Measurements from ENCODE around the gene ZHX3. TPM values are rescaled to one million over a fixed set of nuclear protein-coding genes. Genes with fewer than 3 reads are reported as not detected.

The ZHX3 gene
- total and polyA plus RNA-seq, 2 donors from 2014 or later = 24.7 to 153 TPM

DNA sequence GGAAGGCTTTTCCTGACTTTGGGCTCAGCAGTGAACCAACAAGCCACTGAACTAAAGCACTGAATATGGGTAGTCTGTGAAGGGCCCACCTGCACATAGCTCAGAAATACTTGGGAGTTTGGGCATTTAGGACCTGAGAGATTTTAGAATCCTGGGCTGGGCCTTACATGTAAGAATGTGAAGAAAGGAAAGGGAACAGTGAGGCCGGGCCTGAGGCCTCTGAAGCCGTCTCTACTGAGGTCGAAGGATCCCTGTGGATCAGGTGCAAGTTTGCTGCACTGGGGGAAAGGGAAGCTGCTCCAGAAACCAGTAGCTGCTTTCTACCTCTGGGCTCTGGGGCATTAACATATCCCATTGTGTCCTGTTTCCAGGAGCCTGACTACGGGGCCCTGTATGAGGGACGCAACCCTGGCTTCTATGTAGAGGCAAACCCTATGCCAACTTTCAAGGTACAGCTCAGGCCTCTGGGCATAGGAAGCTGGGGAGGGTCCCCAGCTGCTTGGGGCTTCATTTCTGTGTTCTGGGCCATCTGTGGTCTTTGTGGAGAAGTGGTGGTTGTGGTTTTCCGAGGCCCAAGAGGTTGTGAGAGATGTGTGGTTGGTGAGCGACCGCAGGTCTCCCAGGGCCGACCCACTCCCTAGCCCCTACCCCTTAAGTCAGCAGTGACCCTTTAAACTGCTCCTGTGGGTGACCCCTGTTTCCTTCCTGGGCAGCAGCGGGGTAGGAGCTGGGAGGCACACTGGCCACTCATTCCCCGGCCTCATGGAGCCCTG is 149.9 kb downstream of the ZHX3 start:
- no peak overlapping the region for H3K27ac ChIP-seq (ENCODE audit: low read depth in 2 of 2, low read length in 2 of 2)
- peaks cover 14 to 63% (median 57%) of the 10 kb centered on the region in 3 donors for H3K36me3 ChIP-seq (ENCODE audit: control insufficient read depth in 2 of 3, insufficient read depth in 3 of 3, low read length in 3 of 3)
- H3K4me1 ChIP-seq (ENCODE audit: control insufficient read depth in 2 of 3, insufficient read depth in 2 of 3, low read depth in 1 of 3, low read length in 3 of 3) = peaks cover 0 to 8% (median 0%) of the 10 kb centered on the region in 3 donors
- no peaks in the 10 kb centered on the region for H3K27me3 ChIP-seq (ENCODE audit: control insufficient read depth, insufficient read depth, low read length)
- TF ChIP-seq, protein P1, sequence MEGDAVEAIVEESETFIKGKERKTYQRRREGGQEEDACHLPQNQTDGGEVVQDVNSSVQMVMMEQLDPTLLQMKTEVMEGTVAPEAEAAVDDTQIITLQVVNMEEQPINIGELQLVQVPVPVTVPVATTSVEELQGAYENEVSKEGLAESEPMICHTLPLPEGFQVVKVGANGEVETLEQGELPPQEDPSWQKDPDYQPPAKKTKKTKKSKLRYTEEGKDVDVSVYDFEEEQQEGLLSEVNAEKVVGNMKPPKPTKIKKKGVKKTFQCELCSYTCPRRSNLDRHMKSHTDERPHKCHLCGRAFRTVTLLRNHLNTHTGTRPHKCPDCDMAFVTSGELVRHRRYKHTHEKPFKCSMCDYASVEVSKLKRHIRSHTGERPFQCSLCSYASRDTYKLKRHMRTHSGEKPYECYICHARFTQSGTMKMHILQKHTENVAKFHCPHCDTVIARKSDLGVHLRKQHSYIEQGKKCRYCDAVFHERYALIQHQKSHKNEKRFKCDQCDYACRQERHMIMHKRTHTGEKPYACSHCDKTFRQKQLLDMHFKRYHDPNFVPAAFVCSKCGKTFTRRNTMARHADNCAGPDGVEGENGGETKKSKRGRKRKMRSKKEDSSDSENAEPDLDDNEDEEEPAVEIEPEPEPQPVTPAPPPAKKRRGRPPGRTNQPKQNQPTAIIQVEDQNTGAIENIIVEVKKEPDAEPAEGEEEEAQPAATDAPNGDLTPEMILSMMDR (IDR thresholded peaks at IDR 0.05; ENCODE audit: borderline replicate concordance, extremely low read depth, insufficient read depth) = no peak
- no peak for DNase-seq
- H3K4me3 ChIP-seq (ENCODE audit: low read length in 3 of 3) = no peak overlapping the region
- no peak for FAIRE-seq
- intact Hi-C loops (cut with DNase I) = no loop called here
- H3K9ac ChIP-seq (ENCODE audit: low read length in 3 of 3) = no peak overlapping the region
- no peaks in the 10 kb centered on the region for H3K9me3 ChIP-seq (ENCODE audit: control insufficient read depth in 2 of 3, insufficient read depth in 1 of 3, low read length in 3 of 3)

GRCh38 chr20:41167118-41167470 is 150.4 kb downstream of the ZHX3 start:
- TF ChIP-seq, protein P1 (IDR thresholded peaks at IDR 0.05; ENCODE audit: borderline replicate concordance, extremely low read depth, insufficient read depth) = no peak
- peaks cover 0 to 3% (median 0%) of the 10 kb centered on the region in 3 donors for H3K4me1 ChIP-seq (ENCODE audit: control insufficient read depth in 2 of 3, insufficient read depth in 2 of 3, low read depth in 1 of 3, low read length in 3 of 3)
- FAIRE-seq (no peak), DNase-seq (no peak)
- H3K27me3 ChIP-seq (ENCODE audit: control insufficient read depth, insufficient read depth, low read length) = no peaks in the 10 kb centered on the region
- intact Hi-C loops (cut with DNase I) = no loop called here
- peaks cover 14 to 63% (median 54%) of the 10 kb centered on the region in 3 donors for H3K36me3 ChIP-seq (ENCODE audit: control insufficient read depth in 2 of 3, insufficient read depth in 3 of 3, low read length in 3 of 3)
- H3K9ac ChIP-seq (ENCODE audit: low read length in 3 of 3) = no peak overlapping the region
- no peak overlapping the region for H3K27ac ChIP-seq (ENCODE audit: low read depth in 2 of 2, low read length in 2 of 2)
- H3K9me3 ChIP-seq (ENCODE audit: control insufficient read depth in 2 of 3, insufficient read depth in 1 of 3, low read length in 3 of 3) = no peaks in the 10 kb centered on the region
- no peak overlapping the region for H3K4me3 ChIP-seq (ENCODE audit: low read length in 3 of 3)

- Histone ChIP-seq H3K4me1 (ENCODE audit: control insufficient read depth in 2 of 3, insufficient read depth in 2 of 3, low read depth in 1 of 3, low read length in 3 of 3) (no peaks in the 10 kb centered on the region), H3K36me3 (ENCODE audit: control insufficient read depth in 2 of 3, insufficient read depth in 3 of 3, low read length in 3 of 3) (peaks cover 14 to 63% (median 54%) of the 10 kb centered on the region in 3 donors), H3K27ac (ENCODE audit: low read depth in 2 of 2, low read length in 2 of 2) (no peak overlapping the region), H3K4me3 (ENCODE audit: low read length in 3 of 3) (no peak overlapping the region), H3K9me3 (ENCODE audit: control insufficient read depth in 2 of 3, insufficient read depth in 1 of 3, low read length in 3 of 3) (no peaks in the 10 kb centered on the region), H3K27me3 (ENCODE audit: control insufficient read depth, insufficient read depth, low read length) (no peaks in the 10 kb centered on the region), H3K9ac (ENCODE audit: low read length in 3 of 3) (no peak overlapping the region)
- FAIRE-seq (no peak), DNase-seq (peak in 1 of 5 donors; percentile 56)
- intact Hi-C loops (cut with DNase I) = no loop called here
- TF ChIP-seq, protein P1 (IDR thresholded peaks at IDR 0.05; ENCODE audit: borderline replicate concordance, extremely low read depth, insufficient read depth) = no peak
Observed at GRCh38 chr20:41166201-41167117, 151.1 kb downstream of the ZHX3 start.

Measured in kidney (tissue), 14 donors.